HG03575 (cell line): Measurements from ENCODE around the gene MYG1.
"Not testable (repeated sequence)": the region's sequence is repeated elsewhere in the genome, so short reads cannot be mapped to it uniquely, and the experiment has no call there.

Experiments
- ATAC-seq: cut with Tn5 transposase; IDR thresholded peaks from one replicate; pipeline ENCODE4 v1.9.1; 2021; ENCODE audit not compliant: unreplicated experiment, insufficient number of reproducible peaks, low FRiP score; ENCODE audit errors: extremely low read depth

The MYG1 gene

GRCh38 chr12:53279888-53280498, 19.5 kb upstream of the MYG1 start:
- no peak for ATAC-seq

DNA sequence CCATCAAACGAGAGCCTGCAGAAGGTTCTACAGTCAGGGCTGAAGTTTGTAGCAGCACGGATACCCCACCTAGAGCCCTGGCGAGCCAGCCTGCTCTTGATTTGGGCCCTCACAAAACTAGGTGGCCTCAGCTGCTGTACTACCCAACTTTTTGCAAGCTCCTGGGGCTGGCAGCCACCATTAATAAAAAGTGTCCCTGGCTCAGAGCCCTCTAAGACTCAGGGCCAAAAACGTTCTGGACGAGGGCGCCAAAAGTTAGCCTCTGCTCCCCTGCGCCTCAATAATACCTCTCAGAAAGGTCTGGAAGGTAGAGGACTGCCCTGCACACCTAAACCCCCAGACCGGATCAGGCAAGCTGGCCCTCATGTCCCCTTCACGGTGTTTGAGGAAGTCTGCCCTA, 13.0 kb upstream of the MYG1 start:
- no peak for ATAC-seq

- no peak for ATAC-seq
Measured at GRCh38 chr12:53287741-53288216, 11.7 kb upstream of the MYG1 start.

- no peak for ATAC-seq
Measured at GRCh38 chr12:53288322-53288721, 11.2 kb upstream of the MYG1 start.

- no peak for ATAC-seq
Measured at GRCh38 chr12:53289891-53290290, 9.6 kb upstream of the MYG1 start.

GRCh38 chr12:53290661-53291060, 8.8 kb upstream of the MYG1 start:
- no peak for ATAC-seq

- ATAC-seq, result no peak
Measured at GRCh38 chr12:53292426-53292825, 7.1 kb upstream of the MYG1 start.

GRCh38 chr12:53295070-53295890, 4.2 kb upstream of the MYG1 start, which contains the start of gene PFDN5:
Gene PFDN5 (plus strand): TSS chr12:53295542. CDS start chr12:53295568, 26 bp downstream.
- ATAC-seq, result peak; percentile 56

GRCh38 chr12:53295891-53296219, 3.6 kb upstream of the MYG1 start:
- ATAC-seq, result no peak

DNA sequence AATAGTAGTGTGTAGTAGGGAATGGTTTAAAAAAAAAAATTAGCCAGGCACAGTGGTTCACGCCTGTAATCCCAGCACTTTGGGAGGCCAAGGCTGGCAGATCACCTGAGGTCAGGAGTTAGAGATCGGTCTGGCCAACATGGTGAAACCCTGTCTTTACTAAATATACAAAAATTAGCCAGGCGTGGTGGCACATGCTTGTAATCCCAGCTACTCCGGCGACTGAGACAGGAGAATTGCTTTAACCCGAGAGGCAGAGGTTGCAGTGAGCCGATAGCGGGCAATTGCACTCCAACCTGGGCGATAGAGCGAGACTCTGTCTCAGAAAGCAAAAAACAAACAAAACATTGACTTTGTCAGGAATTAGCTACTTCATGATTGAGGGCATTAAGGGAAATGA, 2.4 kb upstream of the MYG1 start:
- not testable (repeated sequence) for ATAC-seq

GRCh38 chr12:53298164-53298563, 1.3 kb upstream of the MYG1 start:
- no peak for ATAC-seq

- no peak for ATAC-seq
Measured at GRCh38 chr12:53299101-53299453, 418 bp upstream of the MYG1 start.

DNA sequence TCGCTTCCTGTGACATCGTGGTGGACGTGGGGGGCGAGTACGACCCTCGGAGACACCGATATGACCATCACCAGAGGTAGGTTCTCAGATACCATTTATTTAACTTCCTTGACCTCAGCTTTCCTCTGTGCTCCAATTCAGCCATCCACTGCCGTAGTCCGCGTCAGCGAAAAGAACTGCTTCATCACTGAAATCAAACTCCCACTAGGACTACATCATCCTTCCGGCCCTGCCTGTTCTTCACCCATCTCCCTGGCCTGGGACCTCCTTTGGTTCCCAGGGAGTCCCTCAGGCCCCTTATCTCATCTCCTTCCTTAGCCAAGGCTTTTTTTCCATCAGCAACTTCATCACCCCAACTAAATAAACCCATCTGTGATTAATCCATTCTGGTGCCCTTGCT, 692 bp downstream of the MYG1 start:
- no peak for ATAC-seq

GRCh38 chr12:53302903-53303302, 3.4 kb downstream of the MYG1 start:
- no peak for ATAC-seq

- no peak for ATAC-seq
Measured at GRCh38 chr12:53306826-53307225, 7.3 kb downstream of the MYG1 start.

- no peak for ATAC-seq
Measured at GRCh38 chr12:53308276-53308675, 8.8 kb downstream of the MYG1 start.

DNA sequence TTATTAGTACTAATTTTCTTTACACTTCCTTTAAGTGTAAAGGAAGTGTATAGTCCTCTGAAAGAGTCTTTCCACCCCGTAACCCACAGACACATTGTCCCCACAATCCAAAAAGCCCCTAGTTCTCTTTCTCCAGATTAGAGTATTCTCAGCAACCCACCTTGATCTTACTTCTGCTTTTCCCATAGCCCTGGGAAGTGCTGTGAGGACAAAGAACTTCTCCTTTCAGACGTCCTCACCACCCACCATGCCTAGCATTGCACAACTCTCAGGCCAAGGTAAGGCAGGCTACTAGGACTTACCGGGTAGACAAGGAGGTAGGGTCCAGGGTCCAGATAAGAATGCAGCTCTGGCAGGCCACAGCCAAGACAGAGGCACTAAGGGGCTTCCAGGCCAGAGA, 14.5 kb downstream of the MYG1 start:
- no peak for ATAC-seq

- ATAC-seq, result no peak
Measured at GRCh38 chr12:53320352-53321195, 21.1 kb downstream of the MYG1 start.

GRCh38 chr12:53324113-53324778, 24.8 kb downstream of the MYG1 start:
- ATAC-seq, result no peak
